CD14-positive monocyte (primary cell): ENCODE measurements around the gene LRTM2. TPM values are rescaled to one million over a fixed set of nuclear protein-coding genes. Genes with fewer than 3 reads are reported as not detected.

Experiments
- DNase-seq, 3 donors: peaks; one replicate each; pipeline ENCODE4 v3.0.0-alpha.2; 2011 to 2022
- H2AFZ ChIP-seq: 2 replicates; pipeline ENCODE4 v1.6.0; 2012; ENCODE audit warnings: mild to moderate bottlenecking, low read depth, low read length, inconsistent platforms; ENCODE audit not compliant: insufficient read depth, poor library complexity, severe bottlenecking
- H3K27ac ChIP-seq, 2 donors: 1 replicate in 1 of 2; 2 replicates in 1 of 2; pipeline ENCODE4 v1.5.1; 2012 to 2013; ENCODE audit warnings: low read length in 2 of 2, control low read depth in 1 of 2, inconsistent platforms in 1 of 2, low read depth in 1 of 2, mild to moderate bottlenecking in 1 of 2
- H3K27me3 ChIP-seq, 2 donors: one replicate each; pipeline versions ENCODE4 v1.6.0 to v1.6.1; 2011 to 2013; ENCODE audit warnings: low read length in 2 of 2; ENCODE audit not compliant: control insufficient read depth in 2 of 2, insufficient read depth in 2 of 2
- H3K36me3 ChIP-seq, 2 donors: replicated peaks in 1 of 2; 1 replicate in 1 of 2; 2 replicates in 1 of 2; pipeline versions ENCODE4 v1.5.1 to v1.6.1; 2012 to 2013; ENCODE audit warnings: low read length in 2 of 2, control low read depth in 1 of 2, inconsistent platforms in 1 of 2, mild to moderate bottlenecking in 1 of 2; ENCODE audit not compliant: insufficient read depth in 2 of 2, control insufficient read depth in 1 of 2
- H3K4me1 ChIP-seq, 2 donors: 1 replicate in 1 of 2; 2 replicates in 1 of 2; pipeline versions ENCODE4 v1.5.1 to v1.6.1; 2012 to 2013; ENCODE audit warnings: low read length in 2 of 2, control low read depth in 1 of 2, inconsistent platforms in 1 of 2, mild to moderate bottlenecking in 1 of 2, moderate library complexity in 1 of 2; ENCODE audit not compliant: insufficient read depth in 2 of 2, control insufficient read depth in 1 of 2
- H3K4me2 ChIP-seq: replicated peaks from 2 replicates; pipeline ENCODE3; 2012; ENCODE audit warnings: low read length, moderate library complexity, mild to moderate bottlenecking; ENCODE audit not compliant: poor library complexity, severe bottlenecking; ENCODE audit errors: extremely low read depth
- H3K4me3 ChIP-seq, 3 experiments: fragments of 200-600 bp in 1 of 3; sonication (generic) in 1 of 3; replicated peaks in 1 of 3; 1 replicate in 2 of 3; 2 replicates in 1 of 3; pipeline ENCODE4 v1.5.1; 2011 to 2013; ENCODE audit warnings: low read length in 3 of 3, mild to moderate bottlenecking in 3 of 3, control low read depth in 2 of 3, low read depth in 2 of 3, inconsistent platforms in 1 of 3, moderate library complexity in 1 of 3
- H3K79me2 ChIP-seq: 2 replicates; pipeline ENCODE4 v1.6.0; 2012; ENCODE audit warnings: mild to moderate bottlenecking, control low read depth, inconsistent platforms, low read length, moderate library complexity; ENCODE audit not compliant: insufficient read depth
- H3K9ac ChIP-seq: 2 replicates; pipeline ENCODE4 v1.6.0; 2017; ENCODE audit warnings: low read length, mild to moderate bottlenecking; ENCODE audit not compliant: insufficient read depth, poor library complexity, severe bottlenecking
- H3K9me3 ChIP-seq, 2 donors: replicated peaks in 1 of 2; 1 replicate in 1 of 2; 2 replicates in 1 of 2; pipeline versions ENCODE4 v1.5.1 to v1.6.1; 2012 to 2013; ENCODE audit warnings: low read length in 2 of 2, control low read depth in 1 of 2; ENCODE audit not compliant: control insufficient read depth in 1 of 2, insufficient read depth in 1 of 2
- H4K20me1 ChIP-seq: 2 replicates; pipeline ENCODE4 v1.6.0; 2012; ENCODE audit warnings: mild to moderate bottlenecking, low read length, control low read depth, moderate library complexity; ENCODE audit not compliant: insufficient read depth
- H3K27ac Mint-ChIP-seq, 7 donors: one replicate each; pipeline ENCODE4 v1.8.0; 2020; ENCODE audit warnings: mild to moderate bottlenecking in 7 of 7, mixed read lengths in 7 of 7, moderate library complexity in 6 of 7, inconsistent platforms in 2 of 7
- H3K27me3 Mint-ChIP-seq, 3 donors: one replicate each; pipeline ENCODE4 v1.8.0; 2021 to 2022; ENCODE audit warnings: low read depth in 3 of 3, mild to moderate bottlenecking in 3 of 3, mixed read lengths in 3 of 3, moderate library complexity in 3 of 3, inconsistent platforms in 1 of 3
- H3K36me3 Mint-ChIP-seq, 2 donors: one replicate each; pipeline ENCODE4 v1.8.0; 2020; ENCODE audit warnings: mixed read lengths in 2 of 2, inconsistent platforms in 1 of 2, mild to moderate bottlenecking in 1 of 2
- H3K4me1 Mint-ChIP-seq: one replicate; pipeline ENCODE4 v1.8.0; 2020; ENCODE audit warnings: mild to moderate bottlenecking, mixed read lengths
- H3K4me3 Mint-ChIP-seq, 2 donors: one replicate each; pipeline ENCODE4 v1.8.0; 2020; ENCODE audit warnings: mild to moderate bottlenecking in 2 of 2, mixed read lengths in 2 of 2, moderate library complexity in 1 of 2
- H3K9me3 Mint-ChIP-seq, 7 donors: one replicate each; pipeline ENCODE4 v1.8.0; 2020 to 2022; ENCODE audit warnings: mixed read lengths in 7 of 7, mild to moderate bottlenecking in 6 of 7, moderate library complexity in 6 of 7, inconsistent platforms in 2 of 7
- whole genome bisulfite sequencing: methylation state at CpG from one replicate; pipeline ENCODE4 v1.1.5; 2013; ENCODE audit warnings: missing lambda C conversion rate; ENCODE audit not compliant: insufficient coverage; 5-methylcytosine and 5-hydroxymethylcytosine counted together
- intact Hi-C, 2 donors: fragments of 100-400 bp; cut with micrococcal nuclease; formaldehyde crosslinking; loops; one replicate each; pipeline versions ENCODE4 v1.15.0 to v1.15.1; 2023
- polyA plus RNA-seq, 3 donors: library from polyadenylated mRNA; depleted of rRNA in 1 of 3; unstranded in 2 of 3; stranded (reverse) in 1 of 3; fragments of 300-500 nt in 2 of 3; fragments of >200 nt in 1 of 3; fragmentation: Illumina TruSeq in 2 of 3; gene quantifications; 1 replicate in 2 of 3; 2 replicates in 1 of 3; pipeline ENCODE4 v1.2.3, GENCODE V29; 2012 to 2021
- TF ChIP-seq, protein P1 (sequence below): fragments of 200-600 bp; IDR thresholded peaks from one replicate; pipeline ENCODE4 v1.8.0; 2022; ENCODE audit warnings: antibody characterized with exemption, mild to moderate bottlenecking

Gene LRTM2
- polyA plus RNA-seq, 3 donors = not detected

DNA sequence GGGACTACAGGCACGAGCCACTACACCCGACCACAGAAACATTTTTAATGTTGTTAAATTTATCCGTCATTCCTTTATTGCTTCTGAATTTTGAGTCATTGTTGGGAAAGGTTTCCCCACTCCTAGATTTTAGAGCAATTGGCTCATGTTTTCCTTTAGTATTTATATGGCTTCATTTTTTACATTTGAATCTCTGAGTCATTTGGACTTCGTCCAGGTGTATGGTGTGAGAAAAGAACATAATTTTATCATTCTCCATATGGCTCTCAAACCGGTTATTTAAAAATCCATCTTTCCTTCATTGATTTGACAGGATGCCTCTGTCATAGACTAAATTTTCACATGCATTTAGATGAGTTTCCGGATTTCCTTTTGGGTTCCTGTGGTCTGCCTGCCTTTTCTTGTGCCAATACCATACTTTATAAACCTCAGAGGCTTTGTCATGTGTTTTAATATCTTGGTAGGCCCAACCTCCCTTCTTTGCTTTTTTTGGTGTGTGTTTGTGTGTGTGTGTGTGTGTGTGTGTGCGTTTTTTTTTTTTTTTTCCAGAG lies 30.9 kb downstream of the LRTM2 start:
- H3K36me3 Mint-ChIP-seq = no peaks in the 10 kb centered on the region
- WGBS = no CpG with 5 or more reads among the region's 7 CpGs
- TF ChIP-seq, protein P1, sequence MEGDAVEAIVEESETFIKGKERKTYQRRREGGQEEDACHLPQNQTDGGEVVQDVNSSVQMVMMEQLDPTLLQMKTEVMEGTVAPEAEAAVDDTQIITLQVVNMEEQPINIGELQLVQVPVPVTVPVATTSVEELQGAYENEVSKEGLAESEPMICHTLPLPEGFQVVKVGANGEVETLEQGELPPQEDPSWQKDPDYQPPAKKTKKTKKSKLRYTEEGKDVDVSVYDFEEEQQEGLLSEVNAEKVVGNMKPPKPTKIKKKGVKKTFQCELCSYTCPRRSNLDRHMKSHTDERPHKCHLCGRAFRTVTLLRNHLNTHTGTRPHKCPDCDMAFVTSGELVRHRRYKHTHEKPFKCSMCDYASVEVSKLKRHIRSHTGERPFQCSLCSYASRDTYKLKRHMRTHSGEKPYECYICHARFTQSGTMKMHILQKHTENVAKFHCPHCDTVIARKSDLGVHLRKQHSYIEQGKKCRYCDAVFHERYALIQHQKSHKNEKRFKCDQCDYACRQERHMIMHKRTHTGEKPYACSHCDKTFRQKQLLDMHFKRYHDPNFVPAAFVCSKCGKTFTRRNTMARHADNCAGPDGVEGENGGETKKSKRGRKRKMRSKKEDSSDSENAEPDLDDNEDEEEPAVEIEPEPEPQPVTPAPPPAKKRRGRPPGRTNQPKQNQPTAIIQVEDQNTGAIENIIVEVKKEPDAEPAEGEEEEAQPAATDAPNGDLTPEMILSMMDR = no peak
- Histone ChIP-seq H3K9ac (no peak overlapping the region), H3K27me3 (no peaks in the 10 kb centered on the region), H3K79me2 (no peaks in the 10 kb centered on the region), H2AFZ (no peak overlapping the region), H3K4me3 (no peak overlapping the region), H3K4me1 (no peaks in the 10 kb centered on the region), H3K4me2 (no peak overlapping the region), H3K27ac (no peak overlapping the region), H3K9me3 (peaks cover 13 to 20% of the 10 kb centered on the region in 2 donors), H3K36me3 (no peaks in the 10 kb centered on the region), H4K20me1 (no peaks in the 10 kb centered on the region)
- H3K4me3 Mint-ChIP-seq = no peak overlapping the region
- no peak overlapping the region for H3K27ac Mint-ChIP-seq
- intact Hi-C loops = no loop called here
- DNase-seq = no peak
- peaks cover 0 to 1% (median under 1%) of the 10 kb centered on the region in 3 donors for H3K27me3 Mint-ChIP-seq
- H3K4me1 Mint-ChIP-seq = no peaks in the 10 kb centered on the region
- peaks cover 13 to 24% (median 18%) of the 10 kb centered on the region in 7 donors for H3K9me3 Mint-ChIP-seq

DNA sequence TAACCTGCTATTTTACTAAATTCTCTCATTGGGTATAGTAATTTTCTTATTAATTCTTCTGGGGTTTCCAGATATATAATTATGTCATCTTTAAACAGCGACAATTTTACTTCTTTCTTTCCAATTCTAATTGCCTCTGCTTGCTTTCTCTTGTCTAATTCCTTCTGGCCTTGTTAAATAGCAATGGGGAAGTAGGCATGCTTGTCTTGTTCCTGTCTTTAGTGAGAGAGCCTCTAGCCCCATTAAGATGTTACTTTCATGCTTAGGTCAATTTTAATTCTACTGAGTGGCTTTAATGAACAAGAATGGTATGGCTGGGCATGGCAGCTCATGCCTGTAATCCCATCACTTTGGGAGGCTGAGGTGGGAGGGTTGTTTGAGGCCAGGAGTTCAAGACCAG lies 31.7 kb downstream of the LRTM2 start:
- no peak overlapping the region for H3K4me3 Mint-ChIP-seq
- H3K4me1 Mint-ChIP-seq = no peaks in the 10 kb centered on the region
- Histone ChIP-seq H3K27me3 (no peaks in the 10 kb centered on the region), H4K20me1 (no peaks in the 10 kb centered on the region), H3K4me3 (no peak overlapping the region), H3K9ac (no peak overlapping the region), H3K36me3 (no peaks in the 10 kb centered on the region), H3K4me1 (no peaks in the 10 kb centered on the region), H3K79me2 (no peaks in the 10 kb centered on the region), H2AFZ (no peak overlapping the region), H3K9me3 (peaks cover 13 to 28% of the 10 kb centered on the region in 2 donors), H3K27ac (no peak overlapping the region), H3K4me2 (no peak overlapping the region)
- H3K9me3 Mint-ChIP-seq = peaks cover 18 to 29% (median 25%) of the 10 kb centered on the region in 7 donors
- TF ChIP-seq, protein P1 = no peak
- intact Hi-C loops = no loop called here
- no CpG with 5 or more reads among the region's 1 CpG for WGBS
- H3K27me3 Mint-ChIP-seq = peaks cover 0 to 2% (median 1%) of the 10 kb centered on the region in 3 donors
- no peak overlapping the region for H3K27ac Mint-ChIP-seq
- H3K36me3 Mint-ChIP-seq = no peaks in the 10 kb centered on the region
- no peak for DNase-seq
